Activated CD4-positive, alpha-beta T cell treated with anti-CD3 and anti-CD28 coated beads for 24 hours (primary cell): ENCODE results near the gene FXYD3.

Source experiments
- DNase-seq, 2 donors: peaks; one replicate each; pipeline ENCODE4 v3.0.0-alpha.2; 2020; ENCODE audit warnings: low read depth in 2 of 2

FXYD3 gene, protein sequence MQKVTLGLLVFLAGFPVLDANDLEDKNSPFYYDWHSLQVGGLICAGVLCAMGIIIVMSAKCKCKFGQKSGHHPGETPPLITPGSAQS

DNA sequence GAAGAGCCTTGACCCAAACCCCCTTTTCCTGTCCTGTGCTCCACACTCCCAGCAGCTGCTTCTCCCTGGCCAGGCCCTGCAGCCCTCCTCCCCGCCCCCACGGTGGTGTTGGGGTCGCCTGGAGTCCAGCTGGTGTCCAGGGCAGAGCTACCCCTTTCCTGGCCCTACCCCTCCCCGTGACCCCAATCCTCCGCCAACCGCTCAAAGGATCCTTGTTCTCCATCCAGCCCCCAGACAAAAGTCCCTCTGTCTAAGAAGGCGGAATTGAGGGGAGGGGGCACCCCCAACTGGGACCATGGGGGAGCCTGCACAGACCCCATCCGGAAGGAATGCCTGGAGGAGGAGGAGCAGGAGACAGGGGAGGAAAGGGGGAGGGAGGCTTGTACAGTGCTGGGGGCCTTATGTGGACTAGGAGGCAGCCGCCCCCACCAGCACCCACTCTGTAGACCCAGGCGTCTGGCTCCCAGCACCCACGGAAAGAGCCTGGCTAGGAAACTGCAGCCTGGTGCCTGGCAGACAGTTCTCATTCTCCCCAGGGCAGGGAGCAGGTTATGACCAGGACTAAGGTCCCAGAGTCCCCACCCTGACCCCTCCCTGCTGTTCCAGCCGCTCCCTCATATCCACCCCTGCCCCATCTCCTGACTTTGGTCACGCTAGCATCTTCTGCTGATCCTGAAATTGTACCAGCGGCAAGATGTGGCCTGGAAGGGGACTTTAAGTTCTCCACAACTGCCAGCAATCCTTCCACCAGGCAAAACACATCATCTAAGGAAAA is at the start of gene FXYD3:
Gene FXYD3, plus strand, starts transcription at position 647 of the 775 bp plus-strand sequence. CDS start 3,554 bp downstream, outside the sequence.
- no peak for DNase-seq

DNA sequence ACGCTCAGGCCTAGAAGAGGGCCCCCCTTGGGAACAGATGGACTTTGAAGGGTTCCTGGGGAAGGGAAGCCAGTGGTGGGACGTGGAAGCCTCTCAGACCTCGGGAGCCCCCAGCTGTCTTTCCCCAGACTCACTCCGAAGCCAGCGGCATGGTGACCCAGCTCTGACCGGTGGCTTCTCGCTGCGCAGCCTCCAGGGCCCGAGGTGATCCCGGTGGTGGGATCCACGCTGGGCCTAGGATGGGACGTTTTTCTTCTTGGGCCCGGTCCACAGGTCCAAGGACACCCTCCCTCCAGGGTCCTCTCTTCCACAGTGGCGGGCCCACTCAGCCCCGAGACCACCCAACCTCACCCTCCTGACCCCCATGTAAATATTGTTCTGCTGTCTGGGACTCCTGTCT is 49.5 kb upstream of the FXYD3 start:
- DNase-seq, result no peak

DNA sequence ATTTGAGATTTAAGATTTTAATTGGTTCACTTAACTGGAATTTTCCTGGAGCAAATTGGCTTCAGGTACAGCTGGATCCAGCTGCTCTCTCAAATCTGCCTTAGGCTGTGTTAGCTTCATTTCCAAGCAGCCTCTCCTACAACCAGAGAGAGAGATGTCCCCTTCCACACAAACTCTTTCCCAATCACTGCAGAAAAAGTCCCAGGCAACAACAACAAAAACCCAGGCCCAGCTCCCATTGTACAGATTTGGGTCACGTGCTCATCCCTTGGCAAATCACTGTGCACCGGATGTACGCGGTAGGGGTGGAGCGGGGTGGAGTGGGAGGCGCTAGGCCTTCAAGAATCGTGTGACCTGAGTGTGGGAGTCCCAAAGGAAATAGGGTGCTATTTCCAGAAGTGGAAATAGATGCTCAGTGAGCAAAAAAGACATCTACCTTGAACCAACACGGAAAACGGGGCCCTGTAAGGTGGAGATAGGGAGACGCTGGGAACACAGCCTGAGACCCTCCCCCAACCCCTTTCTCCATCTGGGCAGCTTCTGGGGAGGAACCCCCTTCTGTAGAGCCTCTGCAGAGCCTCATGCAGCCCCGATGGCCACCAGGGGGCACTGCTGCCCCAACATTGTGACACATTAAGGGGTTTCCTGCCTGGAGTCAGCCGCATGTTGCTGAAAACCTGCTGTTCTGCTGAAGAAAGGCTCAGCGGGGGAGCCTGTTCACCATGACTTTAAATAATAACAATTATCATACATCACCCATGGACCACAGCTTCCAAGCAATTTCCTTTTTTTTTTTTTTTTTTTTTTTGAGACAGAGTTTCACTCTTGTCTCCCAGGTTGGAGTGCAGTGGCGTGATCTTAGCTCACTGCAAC is 48.7 kb upstream of the FXYD3 start:
- peak; percentile 89 to 95 for DNase-seq

DNA sequence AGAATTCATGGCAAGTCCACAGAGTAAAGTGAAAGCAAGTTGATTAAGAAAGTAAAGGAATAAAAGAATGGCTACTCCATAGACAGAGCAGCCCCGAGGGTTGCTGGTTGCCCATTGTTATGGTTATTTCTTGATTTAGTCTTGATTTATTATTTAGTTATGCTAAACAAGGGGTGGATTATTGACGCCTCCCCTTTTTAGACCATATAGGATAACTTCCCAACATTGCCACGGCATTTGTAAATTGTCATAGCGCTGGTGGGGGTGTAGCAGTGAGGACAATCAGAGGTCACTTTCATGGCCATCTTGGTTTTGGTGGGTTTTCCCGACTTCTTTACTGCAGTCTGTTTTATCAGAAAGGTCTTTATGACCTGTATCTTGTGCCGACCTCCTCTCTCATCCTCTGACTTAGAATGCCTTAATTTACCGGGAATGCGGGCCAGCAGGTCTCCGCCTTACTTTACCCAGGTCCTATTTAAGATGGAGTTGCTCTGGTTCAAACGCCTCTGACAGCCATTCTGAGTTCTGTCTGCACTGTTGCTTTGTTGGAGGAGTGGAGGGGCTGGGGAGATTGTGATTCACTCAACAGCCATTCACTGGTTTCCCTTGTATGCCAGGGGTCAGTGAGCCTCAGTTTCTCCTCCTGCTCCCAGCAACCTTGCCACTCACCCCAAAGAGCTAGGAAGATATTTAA is 46.5 kb upstream of the FXYD3 start:
- DNase-seq, result no peak

DNA sequence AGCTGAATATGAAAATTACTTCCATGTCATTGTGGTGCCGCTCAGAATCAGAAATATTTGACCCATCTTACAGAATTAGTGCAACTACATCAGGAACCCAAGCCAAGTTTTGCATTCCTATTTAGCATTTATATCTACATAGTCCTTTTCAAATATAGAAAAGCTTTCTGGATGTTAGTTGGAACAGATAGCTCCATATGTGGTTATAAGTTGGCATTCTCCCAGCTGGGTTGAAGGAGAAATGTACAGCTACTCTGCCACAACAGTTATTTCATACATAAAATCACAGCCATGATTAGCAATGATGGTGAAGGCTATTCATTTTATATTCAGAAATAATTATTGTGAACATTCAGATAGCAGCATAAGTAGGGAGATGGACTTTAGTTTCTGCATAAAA is 45.9 kb upstream of the FXYD3 start:
- DNase-seq, result no peak

DNA sequence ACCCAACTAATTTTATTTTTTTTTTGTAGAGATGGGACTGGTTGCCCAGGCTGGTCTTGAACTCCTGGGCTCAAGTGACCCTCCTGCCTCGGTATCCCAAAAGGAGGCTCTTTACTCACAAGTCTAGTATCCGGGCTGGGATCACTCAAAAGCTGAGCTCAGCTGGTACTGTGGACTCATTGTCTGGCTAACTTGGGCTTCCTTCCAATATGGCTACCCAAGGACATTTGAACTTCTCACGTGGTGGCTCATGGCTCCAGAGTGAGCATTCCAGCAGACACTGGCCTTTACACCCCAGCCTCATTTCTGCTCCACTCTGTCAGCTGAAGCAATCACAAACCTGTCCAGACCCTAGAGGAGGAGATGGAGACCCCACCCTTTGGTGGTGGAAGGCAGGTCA is 45.2 kb upstream of the FXYD3 start:
- no peak for DNase-seq

DNA sequence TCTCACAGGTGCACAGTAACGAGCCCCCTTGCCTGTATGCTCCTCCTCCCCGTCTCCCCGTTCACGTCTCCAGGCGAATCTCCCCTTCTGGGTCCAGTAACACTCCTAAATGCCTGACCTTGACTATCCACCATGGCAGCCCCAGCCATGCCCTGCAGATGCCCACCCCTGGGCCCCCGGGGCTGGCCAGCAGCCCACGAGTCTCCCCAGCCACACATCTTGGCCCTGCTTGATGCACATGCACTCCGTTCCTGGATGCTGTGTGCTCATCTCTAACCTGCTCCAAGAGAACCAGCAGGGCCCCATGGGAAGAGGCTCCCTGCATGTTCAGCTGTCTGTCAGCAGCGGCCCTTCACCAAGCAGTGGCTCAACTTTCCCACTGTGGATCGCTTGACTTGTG is 42.1 kb upstream of the FXYD3 start:
- no peak for DNase-seq

DNA sequence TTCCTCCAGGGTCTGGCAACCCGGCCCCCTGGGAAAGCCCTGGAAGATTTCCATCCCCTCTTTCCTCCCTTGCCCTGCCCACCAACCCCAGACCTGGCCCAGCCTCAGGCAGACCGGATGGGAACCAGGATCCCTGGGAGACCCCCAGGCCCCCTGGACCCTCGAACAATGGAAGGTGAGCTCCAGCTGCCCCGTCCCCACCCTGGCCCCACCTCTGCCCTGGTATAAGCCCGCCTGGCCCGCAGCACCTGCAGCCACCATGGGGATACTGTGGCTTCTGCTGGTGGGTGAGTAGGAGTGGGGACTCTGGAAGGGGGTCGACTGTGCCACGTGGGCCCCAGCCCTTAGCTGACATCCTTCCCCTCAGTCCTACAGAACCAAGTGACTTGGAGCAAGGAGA is 41.7 kb upstream of the FXYD3 start:
- no peak for DNase-seq

DNA sequence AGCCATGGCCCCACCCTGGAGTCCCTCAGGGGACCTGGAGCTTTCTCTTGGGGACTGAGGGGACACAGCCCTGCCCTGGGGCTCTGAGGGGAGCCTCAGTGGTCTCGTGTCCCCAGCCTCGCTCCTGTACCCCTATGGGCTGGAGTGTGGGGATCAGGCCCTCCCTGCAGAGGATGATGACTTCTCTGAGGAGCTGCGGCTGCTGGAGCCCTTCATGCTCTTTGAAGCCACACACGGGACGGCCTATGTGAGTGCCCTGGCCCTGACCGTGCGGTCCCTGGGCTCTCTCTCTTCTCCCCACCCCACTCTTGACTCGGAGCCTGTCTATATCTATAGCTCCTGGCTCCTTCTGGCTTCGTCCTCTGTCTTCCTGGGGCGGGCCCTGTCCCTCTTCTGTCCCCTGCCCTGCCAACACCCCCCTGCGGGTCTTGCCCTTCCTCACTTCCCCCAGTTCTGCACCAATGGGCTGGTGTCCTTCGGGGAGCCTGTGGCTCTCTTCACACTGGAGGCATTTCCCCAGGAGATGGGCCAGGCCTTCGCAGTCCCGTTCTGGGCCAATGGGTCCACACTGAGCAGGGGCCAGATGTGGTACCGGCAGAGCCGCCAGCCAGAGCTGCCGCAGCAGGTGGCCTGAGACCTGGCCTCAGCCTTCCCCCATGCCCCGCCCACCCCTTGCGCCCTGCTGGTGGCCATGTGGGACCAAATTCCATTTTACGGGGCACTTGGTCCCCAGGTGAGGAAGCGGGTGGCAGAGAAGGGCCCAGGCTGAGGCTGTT is 41.0 kb upstream of the FXYD3 start:
- DNase-seq, result no peak

DNA sequence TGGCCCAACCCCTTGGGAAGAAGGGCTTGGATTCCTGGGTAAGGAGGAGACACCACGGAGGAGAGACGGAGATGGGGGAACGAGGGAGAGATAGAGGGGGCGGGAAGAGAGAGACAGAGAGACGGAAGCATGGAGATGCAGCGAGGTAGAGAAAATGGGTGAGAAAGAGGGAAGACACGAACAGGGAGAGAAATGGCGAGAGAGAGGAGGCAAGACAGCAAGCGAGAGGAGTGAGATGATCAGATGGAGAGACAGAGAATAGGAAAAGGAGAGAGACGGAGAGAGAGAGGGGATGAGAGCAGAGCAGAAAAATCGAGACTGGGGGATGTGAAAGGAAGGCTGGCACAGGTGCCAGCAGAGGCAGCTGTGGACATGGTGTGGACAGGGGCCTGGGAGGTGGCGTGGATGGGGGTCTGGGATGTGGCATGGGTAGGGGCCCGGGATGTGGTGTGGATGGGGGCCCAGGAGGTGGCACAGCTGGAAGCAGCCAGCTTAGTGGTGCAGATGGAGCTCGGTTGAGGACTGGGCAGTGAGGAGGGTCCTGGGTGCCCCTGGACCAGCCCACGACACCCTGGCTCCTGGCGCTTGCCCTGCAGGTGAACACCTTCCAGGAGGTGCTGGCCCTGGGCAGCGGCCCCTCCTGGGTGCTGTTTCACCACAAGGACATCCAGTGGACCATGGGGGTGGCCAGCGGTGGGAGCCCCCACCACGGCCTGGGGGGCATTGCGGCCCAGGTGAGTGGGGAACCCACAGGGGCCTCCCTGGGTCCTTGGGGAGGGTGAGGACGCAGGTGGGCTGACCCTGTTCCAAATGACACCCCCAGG is 40.2 kb upstream of the FXYD3 start:
- no peak for DNase-seq

DNA sequence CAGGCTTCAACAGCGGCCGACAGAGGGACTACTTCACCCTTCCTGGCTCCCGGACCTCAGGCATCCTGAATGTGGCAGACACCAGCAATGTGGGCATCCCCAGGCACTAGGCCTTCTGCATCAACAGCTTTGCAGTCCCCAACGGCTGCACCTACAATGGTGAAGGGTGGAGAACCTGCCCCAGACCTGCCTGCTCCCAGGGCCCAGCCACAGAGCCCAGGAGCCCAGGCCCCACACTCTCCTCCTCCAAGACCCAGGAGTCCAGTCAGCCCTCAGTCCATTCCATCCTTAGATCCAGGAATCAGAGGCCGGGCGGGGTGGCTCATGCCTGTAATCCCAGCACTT is 39.6 kb upstream of the FXYD3 start:
- DNase-seq, result no peak

DNA sequence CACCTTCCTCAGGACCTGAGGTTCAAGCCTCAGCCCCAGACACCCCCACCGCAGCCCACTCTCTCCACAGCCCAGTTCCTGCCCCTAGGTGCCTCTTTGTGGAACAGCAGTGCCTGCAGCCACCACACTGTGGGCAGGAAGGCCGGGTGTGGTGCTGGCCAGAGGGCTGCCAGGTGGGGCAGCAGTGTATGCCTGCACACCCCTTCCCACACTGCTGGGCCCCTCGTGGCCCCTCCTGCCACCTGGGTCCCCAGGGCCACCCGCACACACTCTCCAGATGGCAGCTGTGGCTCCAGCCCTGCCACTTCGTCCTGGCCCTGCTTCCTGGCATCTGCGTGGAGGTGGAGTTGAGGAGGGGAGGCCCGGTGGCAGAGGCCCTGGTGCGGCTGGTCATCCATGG is 39.0 kb upstream of the FXYD3 start:
- DNase-seq, result no peak

DNA sequence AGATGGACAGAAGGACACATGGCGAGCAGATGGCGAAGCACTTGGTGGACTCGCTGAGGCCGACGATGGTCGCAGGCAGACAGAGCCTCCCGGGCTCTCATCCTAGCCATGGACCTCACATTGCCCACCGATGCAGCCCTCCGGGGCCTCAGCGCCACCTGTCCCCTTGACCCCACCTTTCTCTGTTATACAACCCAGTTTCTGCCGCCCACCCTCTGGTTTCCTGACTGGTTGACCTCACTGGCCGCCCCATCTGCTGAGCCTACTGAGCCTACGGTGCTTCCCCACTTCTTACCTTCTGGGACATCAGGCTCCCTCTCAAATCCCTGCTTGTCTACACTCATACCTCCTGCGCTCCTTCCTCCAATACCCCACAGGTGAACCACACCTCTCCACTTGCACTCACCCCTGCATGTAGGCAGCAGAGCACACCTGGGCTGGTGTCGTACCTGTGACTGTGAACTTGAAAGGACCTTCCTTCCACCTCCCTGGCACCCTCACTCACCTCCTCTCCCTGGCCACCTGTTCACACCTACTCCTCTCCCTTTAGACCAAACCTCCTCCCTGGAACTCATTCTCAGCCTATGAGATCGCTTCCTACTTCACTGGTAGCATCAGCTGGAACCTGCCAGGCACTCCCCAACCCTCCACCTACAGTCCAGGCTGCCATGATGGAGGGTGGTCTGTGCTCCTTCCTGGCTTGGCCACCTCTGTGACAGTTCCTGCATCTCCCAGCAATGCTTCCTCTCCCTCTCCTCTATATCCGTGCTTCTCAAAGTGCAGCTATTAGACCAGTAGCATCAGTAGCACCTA is 38.0 kb upstream of the FXYD3 start:
- DNase-seq, result no peak

DNA sequence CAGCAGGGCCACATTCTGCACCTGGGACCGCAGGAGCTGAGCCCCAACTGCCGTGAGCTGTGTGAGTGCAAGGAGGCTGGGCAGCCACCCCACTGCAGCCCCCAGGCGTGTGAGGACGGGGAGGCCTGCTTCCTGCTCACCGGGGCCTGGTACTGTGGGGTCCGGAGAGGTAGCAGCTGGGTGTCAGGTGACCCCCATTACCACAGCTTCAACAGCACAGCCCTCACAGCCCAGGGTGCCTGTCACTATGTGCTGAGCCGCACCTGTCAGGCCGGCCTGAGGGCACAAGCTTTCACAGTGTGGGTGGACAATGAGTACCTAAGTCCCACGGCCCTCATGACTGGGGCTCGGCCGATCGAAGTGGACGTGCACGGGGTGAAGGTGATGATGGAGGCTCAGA is 35.8 kb upstream of the FXYD3 start:
- no peak for DNase-seq

DNA sequence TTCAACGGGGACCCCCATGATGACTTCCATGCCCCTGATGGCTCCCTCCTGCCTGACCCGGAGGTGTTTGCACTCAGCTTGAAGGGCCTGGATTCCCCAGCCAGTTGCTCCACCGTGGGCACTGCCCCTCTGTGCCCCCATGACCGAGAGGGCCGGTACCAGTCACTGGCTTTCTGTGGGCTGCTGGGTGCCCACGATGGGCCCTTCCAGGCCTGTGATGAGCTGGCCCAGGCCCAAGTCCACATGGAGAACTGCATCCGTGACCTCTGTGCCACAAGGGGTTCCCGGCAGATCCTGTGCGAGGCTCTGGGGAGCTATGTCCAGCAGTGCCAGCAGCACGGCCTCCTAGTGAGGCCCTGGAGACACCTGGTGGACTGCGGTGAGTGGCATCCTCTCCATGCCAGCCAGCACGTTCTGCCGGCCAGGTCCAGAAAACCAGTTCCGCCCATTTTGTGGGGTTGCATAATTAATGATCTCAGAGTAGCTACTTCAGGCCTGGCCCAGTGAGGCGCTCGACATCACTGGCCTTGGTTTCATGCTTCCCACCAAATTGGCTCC is 34.9 kb upstream of the FXYD3 start:
- DNase-seq, result no peak

DNA sequence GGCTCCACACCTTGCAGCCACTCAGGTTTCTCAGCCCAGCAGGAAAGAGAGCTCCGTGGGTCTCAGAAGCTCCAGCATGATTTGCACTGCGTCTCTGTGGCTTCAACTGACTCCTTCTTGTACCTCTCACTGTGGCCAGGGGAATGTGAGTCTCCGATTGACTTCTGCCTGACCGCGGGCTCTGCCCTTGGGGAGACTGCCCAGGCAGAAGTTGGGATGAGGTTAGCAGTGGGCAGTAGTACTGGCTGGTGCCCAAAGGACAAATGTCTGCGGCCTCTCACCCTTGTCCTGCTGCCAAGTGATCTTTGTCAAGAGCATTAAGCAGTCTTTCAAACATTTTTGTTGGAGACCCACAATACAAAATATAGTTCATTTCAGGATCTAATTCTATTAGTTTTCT is 34.4 kb upstream of the FXYD3 start:
- DNase-seq, result no peak

DNA sequence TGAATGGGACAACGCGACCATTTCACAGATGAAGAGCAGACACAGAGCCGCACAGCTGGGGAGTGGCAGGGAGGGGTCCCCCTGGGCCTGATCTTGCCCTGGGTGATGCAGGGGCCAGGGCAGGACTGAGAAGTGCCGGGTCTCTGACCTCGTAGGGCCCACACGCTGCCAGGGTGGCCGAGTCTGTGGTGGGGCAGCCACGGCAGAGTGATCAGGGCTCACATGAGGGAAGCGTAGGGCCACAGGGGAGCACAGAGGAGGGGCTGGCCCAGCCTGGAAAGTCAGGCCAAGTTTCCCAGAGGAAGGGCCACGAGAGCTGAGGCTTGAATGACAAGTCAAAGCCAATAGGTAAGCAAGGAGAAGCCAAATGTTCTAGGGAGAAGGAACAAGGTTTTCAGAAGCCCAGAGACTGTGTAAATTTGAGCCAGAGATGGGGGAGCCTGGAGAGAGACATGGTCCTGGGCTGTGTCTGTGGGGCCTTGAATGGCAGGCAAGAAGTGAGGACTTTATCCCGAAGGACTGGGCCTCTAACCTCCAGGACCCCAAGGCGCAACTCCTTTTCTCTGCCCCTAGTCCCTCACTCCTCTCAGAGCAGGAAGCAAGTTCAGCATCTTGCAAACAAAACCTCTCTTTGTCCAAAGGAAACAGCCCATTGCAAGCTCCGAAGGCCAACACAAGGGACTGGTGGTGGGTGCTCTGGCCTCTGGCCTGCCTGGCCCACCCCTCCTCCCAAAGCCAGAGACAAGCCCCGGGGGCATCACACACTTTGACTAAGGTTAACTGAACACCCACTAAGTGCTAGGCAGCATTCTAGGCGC is 31.7 kb upstream of the FXYD3 start:
- no peak for DNase-seq

DNA sequence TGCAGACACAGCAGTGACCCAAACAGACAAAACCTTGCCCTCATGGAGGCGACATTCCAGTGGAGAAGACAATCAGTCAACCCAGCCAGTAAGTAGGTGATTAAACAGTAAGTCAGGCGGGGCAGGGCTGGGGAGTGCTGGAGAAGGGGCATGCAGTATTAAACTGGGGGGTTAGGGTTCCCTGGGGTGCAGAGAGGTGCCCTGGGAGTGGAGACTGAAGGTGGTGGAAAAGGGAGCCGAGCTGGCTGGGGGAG is 31.2 kb upstream of the FXYD3 start:
- no peak for DNase-seq

DNA sequence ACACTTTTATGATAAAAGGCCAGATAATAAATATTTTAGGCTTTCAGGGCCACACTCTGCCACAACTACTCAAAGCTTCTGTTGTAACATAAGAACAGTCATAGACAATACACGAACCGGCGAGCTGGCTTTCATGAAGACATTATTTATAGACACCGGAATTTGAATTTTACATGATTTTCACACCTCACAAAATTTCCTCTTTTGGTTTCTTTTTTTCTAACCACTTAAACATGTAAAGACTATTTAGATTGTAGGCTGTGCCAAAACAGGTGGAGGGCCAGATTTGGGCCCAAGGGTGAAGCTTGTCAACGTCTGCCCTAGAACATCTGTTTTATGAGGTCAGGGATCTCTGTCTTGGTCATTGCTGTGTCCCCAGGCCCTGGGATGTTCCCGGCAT is 29.7 kb upstream of the FXYD3 start:
- no peak for DNase-seq
